ENCODE data around the gene CRYGS.
"Not testable (repeated sequence)": the region's sequence is repeated elsewhere in the genome, so short reads cannot be mapped to it uniquely, and the experiment has no call there.

CRYGS gene

GRCh38 chr3:186538779-186539178 is 5.4 kb downstream of the CRYGS start:
- peaks cover 0 to 28% (median 0%) of the 10 kb centered on the region in 10 experiments; a peak in 7 of 20 replicates for H3K4me1 ChIP-seq
- H3K4me3 ChIP-seq, result no peak overlapping the region
- H3K27ac ChIP-seq, result no peak overlapping the region
- no peak overlapping the region for H3K4me2 ChIP-seq
- H3K9ac ChIP-seq, result no peak overlapping the region
- H4K20me1 ChIP-seq, result 0 out of 22 replicates have a peak, but pooled peaks cover 0 to 4% (median 0%) of the 10 kb centered on the region in 11 experiments
- no peak for TF ChIP-seq Cebpa-rat (IDR thresholded peaks at IDR 0.05)
- peaks cover 0 to 14% (median 8%) of the 10 kb centered on the region in 11 experiments; a peak in 10 of 22 replicates for H3K36me3 ChIP-seq
- no peaks in the 10 kb centered on the region for H3K9me3 ChIP-seq (replicated peaks in 1 of 11)
- H3K27me3 ChIP-seq, result no peaks in the 10 kb centered on the region

GRCh38 chr3:186536883-186537844 is 7.0 kb downstream of the CRYGS start:
- TF ChIP-seq Cebpa-rat (IDR thresholded peaks at IDR 0.05), result no peak
- H3K27ac ChIP-seq, result no peak overlapping the region
- no peak overlapping the region for H3K4me3 ChIP-seq
- H3K4me2 ChIP-seq, result peak overlapping the region in 2 of 11 experiments; percentile 29 to 49; a peak in 4 of 22 replicates
- no peaks in the 10 kb centered on the region for H3K9me3 ChIP-seq (replicated peaks in 1 of 11)
- H4K20me1 ChIP-seq, result 0 out of 22 replicates have a peak, but pooled peaks cover 0 to 4% (median 0%) of the 10 kb centered on the region in 11 experiments
- H3K27me3 ChIP-seq, result no peaks in the 10 kb centered on the region
- H3K36me3 ChIP-seq, result peaks cover 0 to 14% (median 4%) of the 10 kb centered on the region in 11 experiments; a peak in 4 of 22 replicates
- no peak overlapping the region for H3K9ac ChIP-seq
- peaks cover 6 to 42% (median 12%) of the 10 kb centered on the region in 10 experiments; a peak in 19 of 20 replicates for H3K4me1 ChIP-seq

GRCh38 chr3:186534113-186534669 is 10.0 kb downstream of the CRYGS start:
- H3K4me3 ChIP-seq, result no peak overlapping the region
- H3K27ac ChIP-seq, result peak overlapping the region in 1 of 11 experiments; percentile 27; a peak in 1 of 22 replicates
- H3K9me3 ChIP-seq (replicated peaks in 1 of 11), result peaks cover 0 to 4% (median 0%) of the 10 kb centered on the region in 11 experiments; a peak in 1 of 22 replicates
- H3K9ac ChIP-seq, result no peak overlapping the region
- no peaks in the 10 kb centered on the region for H3K27me3 ChIP-seq
- no peaks in the 10 kb centered on the region for H4K20me1 ChIP-seq
- H3K4me2 ChIP-seq, result peak overlapping the region in 2 of 11 experiments; percentile 24 to 40; a peak in 3 of 22 replicates
- no peak for TF ChIP-seq Cebpa-rat (IDR thresholded peaks at IDR 0.05)
- H3K4me1 ChIP-seq, result peaks cover 22 to 37% (median 27%) of the 10 kb centered on the region in 10 experiments
- peaks cover 0 to 9% (median 4%) of the 10 kb centered on the region in 11 experiments; a peak in 4 of 22 replicates for H3K36me3 ChIP-seq

- Histone ChIP-seq H3K27me3 (no peaks in the 10 kb centered on the region), H3K4me2 (peak overlapping the region; percentile 19 to 64 (median 40); a peak in 15 of 22 replicates)
These were observed 11.5 kb downstream of the CRYGS start for GRCh38 chr3:186532598-186533072.

GRCh38 chr3:186531694-186532093 is 12.5 kb downstream of the CRYGS start:
- H4K20me1 ChIP-seq, H3K4me2 ChIP-seq, H3K27me3 ChIP-seq, H3K9ac ChIP-seq, H3K4me3 ChIP-seq, H3K36me3 ChIP-seq, H3K27ac ChIP-seq: not testable (repeated sequence)
- Histone ChIP-seq H3K9me3 (replicated peaks in 1 of 11) (peaks cover 0 to 12% (median 5%) of the 10 kb centered on the region in 11 experiments; a peak in 11 of 22 replicates), H3K4me1 (peaks cover 25 to 40% (median 33%) of the 10 kb centered on the region in 10 experiments)

More at GRCh38 chr3:186532598-186533072, 11.5 kb downstream of the CRYGS start:
- no peak overlapping the region for H3K27ac ChIP-seq
- no peak for TF ChIP-seq Cebpa-rat (IDR thresholded peaks at IDR 0.05)
- H3K9ac ChIP-seq, result 0 out of 22 replicates have a peak overlapping the region, but pooled peaks of 1 of the 11 experiments have one; percentile 4
- peaks cover 0 to 12% (median 5%) of the 10 kb centered on the region in 11 experiments; a peak in 11 of 22 replicates for H3K9me3 ChIP-seq (replicated peaks in 1 of 11)
- H4K20me1 ChIP-seq, result no peaks in the 10 kb centered on the region
- no peak overlapping the region for H3K4me3 ChIP-seq
- no peaks in the 10 kb centered on the region for H3K36me3 ChIP-seq
- peaks cover 25 to 41% (median 33%) of the 10 kb centered on the region in 10 experiments for H3K4me1 ChIP-seq

GRCh38 chr3:186530415-186530814 is 13.8 kb downstream of the CRYGS start:
- Histone ChIP-seq H3K9ac (no peak overlapping the region), H3K36me3 (no peaks in the 10 kb centered on the region), H3K9me3 (replicated peaks in 1 of 11) (peaks cover 0 to 12% (median 5%) of the 10 kb centered on the region in 11 experiments; a peak in 11 of 22 replicates), H3K4me1 (peaks cover 24 to 52% (median 43%) of the 10 kb centered on the region in 10 experiments), H3K27me3 (no peaks in the 10 kb centered on the region), H4K20me1 (no peaks in the 10 kb centered on the region), H3K27ac (no peak overlapping the region), H3K4me3 (no peak overlapping the region), H3K4me2 (peak overlapping the region in 8 of 11 experiments; percentile 10 to 67 (median 36); a peak in 13 of 22 replicates)
- no peak for TF ChIP-seq Cebpa-rat (IDR thresholded peaks at IDR 0.05)

GRCh38 chr3:186529201-186529999 is 14.8 kb downstream of the CRYGS start:
- Histone ChIP-seq H3K36me3 (no peaks in the 10 kb centered on the region), H3K4me1 (peaks cover 21 to 53% (median 44%) of the 10 kb centered on the region in 10 experiments)

GRCh38 chr3:186526256-186526606 is 17.9 kb downstream of the CRYGS start:
- Histone ChIP-seq H3K4me1 (peaks cover 0 to 52% (median 45%) of the 10 kb centered on the region in 10 experiments; a peak in 17 of 20 replicates), H3K4me3 (no peak overlapping the region), H3K4me2 (peak overlapping the region in 8 of 11 experiments; percentile 11 to 60 (median 43); a peak in 13 of 22 replicates), H3K27me3 (no peaks in the 10 kb centered on the region), H4K20me1 (no peaks in the 10 kb centered on the region), H3K27ac (no peak overlapping the region), H3K36me3 (no peaks in the 10 kb centered on the region), H3K9me3 (replicated peaks in 1 of 11) (peaks cover 0 to 10% (median 5%) of the 10 kb centered on the region in 11 experiments; a peak in 10 of 22 replicates), H3K9ac (no peak overlapping the region)
- no peak for TF ChIP-seq Cebpa-rat (IDR thresholded peaks at IDR 0.05)

More at GRCh38 chr3:186529201-186529999, 14.8 kb downstream of the CRYGS start:
- 0 out of 22 replicates have a peak overlapping the region, but pooled peaks of 1 of the 11 experiments have one; percentile 14 for H3K27ac ChIP-seq
- no peak overlapping the region for H3K9ac ChIP-seq
- H4K20me1 ChIP-seq, result no peaks in the 10 kb centered on the region
- peaks cover 0 to 12% (median 5%) of the 10 kb centered on the region in 11 experiments; a peak in 11 of 22 replicates for H3K9me3 ChIP-seq (replicated peaks in 1 of 11)
- H3K4me3 ChIP-seq, result no peak overlapping the region
- no peak for TF ChIP-seq Cebpa-rat (IDR thresholded peaks at IDR 0.05)
- peak overlapping the region in 8 of 11 experiments; percentile 28 to 67 (median 52); a peak in 15 of 22 replicates for H3K4me2 ChIP-seq
- no peaks in the 10 kb centered on the region for H3K27me3 ChIP-seq

Data from BLaER1 treated with 17β-estradiol and CSF1 and Interleukin-3, amounts not matched to agents 10 nM and 100 nM (cell line).